Stimulated activated CD8-positive, alpha-beta memory T cell treated with anti-CD3 and anti-CD28 coated beads, Interleukin-7, amount 100 ng/mL, for 4 hours (primary cell): ENCODE data around the gene MRGPRE.

ENCODE experiments used
- DNase-seq, 2 donors: peaks; one replicate each; pipeline ENCODE4 v3.0.0-alpha.2; 2020; ENCODE audit warnings: low read depth in 2 of 2

Gene MRGPRE

DNA sequence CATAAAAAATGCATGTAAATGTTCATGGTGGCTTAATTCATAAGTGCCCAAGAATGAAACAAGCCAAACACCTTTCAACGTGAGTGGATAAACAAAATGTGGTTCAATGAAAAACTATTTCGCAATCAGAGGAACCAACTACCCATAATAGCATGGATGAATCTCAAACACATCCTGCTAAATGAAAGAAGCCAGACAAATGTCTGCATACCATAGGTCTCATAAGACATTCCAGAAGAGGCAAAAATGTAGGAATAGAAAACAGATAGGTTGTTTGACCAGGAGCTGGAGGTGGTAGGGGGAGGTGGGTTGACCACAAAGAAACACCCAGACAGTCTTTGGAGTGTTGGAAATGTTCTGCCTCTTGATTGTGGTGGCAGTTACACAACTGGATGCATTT is 53.9 kb downstream of the MRGPRE start:
- no peak for DNase-seq

DNA sequence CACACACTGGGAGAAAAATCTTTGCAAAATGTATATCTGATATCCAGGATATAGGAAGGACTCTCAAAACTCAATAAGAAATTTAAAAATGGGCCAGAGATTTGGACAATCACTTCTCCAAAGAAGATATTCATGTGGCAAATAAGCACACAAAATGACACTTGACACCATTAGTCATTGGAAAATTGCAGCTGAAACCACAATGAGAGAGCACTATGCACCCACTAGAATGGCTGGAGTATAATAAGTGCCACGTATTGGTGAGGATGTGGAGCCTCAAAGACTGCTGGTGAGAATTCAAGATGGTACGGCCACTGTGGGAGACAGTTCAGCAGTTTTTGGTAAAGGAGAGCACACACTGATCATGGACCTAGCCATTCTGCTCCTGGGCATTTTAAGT is 54.3 kb downstream of the MRGPRE start:
- DNase-seq = no peak
